ENCODE results near the gene VAV3. TPM values are rescaled to one million over a fixed set of nuclear protein-coding genes. Genes with fewer than 3 reads are reported as not detected.

The VAV3 gene
- total and polyA plus RNA-seq, 2 of the 8 experiments (the other 6 are each of a cell fraction or from before 2014, with no cell fraction given), result 2.9 to 7.9 TPM

DNA sequence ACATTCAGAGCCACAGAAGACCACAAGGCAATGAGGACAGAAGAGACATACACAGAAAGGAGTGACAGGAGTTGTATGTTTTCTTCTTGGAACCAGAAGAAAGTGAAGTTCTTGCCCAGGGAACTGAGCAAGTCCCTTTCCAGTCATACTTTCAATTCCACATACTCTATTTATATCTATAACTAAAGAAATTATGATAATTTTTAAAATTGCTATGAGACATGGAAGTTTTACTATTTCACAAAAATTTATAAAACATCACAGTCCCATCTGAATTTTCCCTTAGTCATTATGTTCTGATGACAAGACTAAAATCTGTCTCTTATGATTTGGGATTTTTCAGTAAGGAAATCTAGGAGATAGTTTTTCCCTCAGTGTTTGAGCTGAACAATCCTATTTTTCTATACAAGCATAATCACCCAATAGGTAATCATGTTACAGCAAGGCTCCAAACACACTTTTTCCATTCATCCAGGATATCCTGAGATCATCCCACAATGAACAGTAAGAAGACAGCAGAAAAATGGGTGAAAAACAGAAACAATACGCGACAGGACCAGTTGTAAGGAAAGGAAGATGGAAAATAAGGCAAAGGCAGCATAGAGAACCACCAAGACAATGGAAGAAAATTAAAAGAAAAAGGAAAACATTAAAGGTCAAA lies 154.6 kb downstream of the VAV3 start:
- H3K4me3 ChIP-seq (ENCODE audit: extremely low read depth in 1 of 4, insufficient read depth in 2 of 4, low read depth in 3 of 4, low read length in 4 of 4), result no peak overlapping the region
- no peak overlapping the region for H3K14ac ChIP-seq (ENCODE audit: insufficient read length)
- no peak overlapping the region for H2AK5ac ChIP-seq (ENCODE audit: low read depth, low read length)
- H4K20me1 ChIP-seq (replicated peaks in 1 of 2; ENCODE audit: control insufficient read depth in 1 of 2, insufficient read depth in 2 of 2, low read length in 2 of 2), result no peaks in the 10 kb centered on the region
- ChIA-PET POLR2A (ENCODE audit: partially characterized antibody) (no interaction called here), CTCF (ENCODE audit: partially characterized antibody) (no interaction called here)
- H3K23me2 ChIP-seq (ENCODE audit: low read depth, low read length), result no peaks in the 10 kb centered on the region; the same call in 1 of the 2 replicates
- no peak overlapping the region for H2BK15ac ChIP-seq (ENCODE audit: low read length)
- no peak overlapping the region for H2BK5ac ChIP-seq (ENCODE audit: low read depth, low read length)
- H2BK120ac ChIP-seq (replicated peaks; ENCODE audit: low read depth, low read length), result no peak overlapping the region
- no peak overlapping the region for H3K9ac ChIP-seq (replicated peaks in 1 of 4; ENCODE audit: extremely low read depth in 1 of 4, low read depth in 3 of 4, low read length in 3 of 4)
- no peak overlapping the region for H3K56ac ChIP-seq (replicated peaks; ENCODE audit: insufficient read length, low read depth, low read length)
- H4K8ac ChIP-seq (ENCODE audit: extremely low read depth, insufficient read depth, low read length), result no peak overlapping the region
- H3K18ac ChIP-seq (ENCODE audit: extremely low read depth, low read length), result no peak overlapping the region
- H2BK12ac ChIP-seq (ENCODE audit: low read depth, low read length), result no peak overlapping the region
- no peak overlapping the region for H3K27ac ChIP-seq (ENCODE audit: low read depth, low read length)
- no peaks in the 10 kb centered on the region for H3K79me1 ChIP-seq (ENCODE audit: low read depth, low read length)
- H3K9me3 ChIP-seq (ENCODE audit: insufficient read depth in 2 of 2, low read depth in 1 of 2, low read length in 1 of 2), result no peaks in the 10 kb centered on the region
- no peaks in the 10 kb centered on the region for H3K79me2 ChIP-seq (ENCODE audit: control insufficient read depth in 1 of 2, insufficient read depth in 2 of 2, low read length in 2 of 2)
- DNase-seq (ENCODE audit: low read depth in 1 of 2, low spot score in 2 of 2) (no peak), FAIRE-seq (no peak)
- WGBS, 2 experiments (ENCODE audit: extremely low coverage in 1 of 2, insufficient coverage in 1 of 2, insufficient read length in 1 of 2, insufficient replicate concordance in 2 of 2, low coverage in 1 of 2, low lambda C conversion rate in 2 of 2, missing lambda C conversion rate in 1 of 2), result 82% methylated on average over 2 of the region's 2 CpGs; no CpG with 5 or more reads in 1 of the 2 experiments
- no peak overlapping the region for H3K23ac ChIP-seq (ENCODE audit: insufficient read length)
- H2BK20ac ChIP-seq (ENCODE audit: low read length), result no peak overlapping the region
- no peak for TF ChIP-seq POU5F1 (IDR thresholded peaks at IDR 0.05; ENCODE audit: low read depth, low read length)
- no peak for TF ChIP-seq RBBP5 (IDR thresholded peaks at IDR 0.05; ENCODE audit: borderline replicate concordance, low read depth, low read length)
- TF ChIP-seq EP300 (IDR thresholded peaks at IDR 0.05; ENCODE audit: borderline replicate concordance in 1 of 2, low read depth in 2 of 2, low read length in 2 of 2), result no peak
- TF ChIP-seq RAD21 (IDR thresholded peaks at IDR 0.05 in 1 of 2, conservative IDR thresholded peaks at IDR 0.05 in 1 of 2; ENCODE audit: low read depth in 2 of 2, low read length in 2 of 2), result no peak
- no peak for TF ChIP-seq SP1 (IDR thresholded peaks at IDR 0.05; ENCODE audit: low read depth, low read length)
- TF ChIP-seq SP2 (IDR thresholded peaks at IDR 0.05; ENCODE audit: low read length), result no peak
- TF ChIP-seq GABPA (IDR thresholded peaks at IDR 0.05; ENCODE audit: borderline replicate concordance, insufficient read depth, low read length), result no peak
- TF ChIP-seq, protein P1, sequence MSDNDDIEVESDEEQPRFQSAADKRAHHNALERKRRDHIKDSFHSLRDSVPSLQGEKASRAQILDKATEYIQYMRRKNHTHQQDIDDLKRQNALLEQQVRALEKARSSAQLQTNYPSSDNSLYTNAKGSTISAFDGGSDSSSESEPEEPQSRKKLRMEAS (IDR thresholded peaks at IDR 0.05), result no peak
- no peak for TF ChIP-seq RXRA (IDR thresholded peaks at IDR 0.05; ENCODE audit: insufficient read depth, low read depth, low read length)
- TF ChIP-seq CEBPB (IDR thresholded peaks at IDR 0.05; ENCODE audit: low read depth, low read length), result no peak
- H3K4me2 ChIP-seq (ENCODE audit: insufficient read depth in 1 of 2, low read depth in 2 of 2, low read length in 2 of 2), result no peak overlapping the region
- no peaks in the 10 kb centered on the region for H3K36me3 ChIP-seq (ENCODE audit: control insufficient read depth in 2 of 4, insufficient read depth in 4 of 4, low read length in 3 of 4)
- no peak overlapping the region for H3K4ac ChIP-seq (replicated peaks; ENCODE audit: insufficient read length, low read depth, low read length)
- H3K4me1 ChIP-seq (replicated peaks in 1 of 4; ENCODE audit: control insufficient read depth in 3 of 4, insufficient read depth in 4 of 4, low read length in 3 of 4), result peaks cover 0 to 8% (median 1%) of the 10 kb centered on the region in 4 experiments; a peak in 4 of 7 replicates
- no peak overlapping the region for H2AFZ ChIP-seq (ENCODE audit: low read length)
- H3K27me3 ChIP-seq (replicated peaks in 1 of 4; ENCODE audit: control insufficient read depth in 3 of 4, extremely low read depth in 1 of 4, insufficient read depth in 3 of 4, low read length in 3 of 4), result no peaks in the 10 kb centered on the region
- no peak overlapping the region for H4K91ac ChIP-seq (replicated peaks; ENCODE audit: insufficient read length, low read length)
- H4K5ac ChIP-seq (ENCODE audit: insufficient read length, low read depth, low read length), result no peak overlapping the region
